Keratinocyte (primary cell): Measurements from ENCODE around the gene SUMF2. TPM values are rescaled to one million over a fixed set of nuclear protein-coding genes. Genes with fewer than 3 reads are reported as not detected.

ENCODE experiments used
- DNase-seq: peaks from one replicate; pipeline ENCODE4 v3.0.0-alpha.2; 2011; ENCODE audit warnings: low read depth, missing footprints, low spot score
- FAIRE-seq: peaks from 2 replicates; lab custom pipeline; 2011; peaks lifted over from hg19 to GRCh38; lab: Jason Lieb, UNC
- H2AFZ ChIP-seq: 2 replicates; pipeline ENCODE4 v1.6.0; 2012; ENCODE audit warnings: low read length, control low read depth, inconsistent platforms; ENCODE audit not compliant: control insufficient read depth
- H3K27ac ChIP-seq: 2 replicates; pipeline ENCODE4 v1.5.1; 2011; ENCODE audit warnings: low read length; ENCODE audit not compliant: control insufficient read depth, insufficient read depth
- H3K27me3 ChIP-seq: 3 replicates; pipeline ENCODE4 v1.6.0; 2011; ENCODE audit warnings: low read length; ENCODE audit not compliant: control insufficient read depth, insufficient read depth; ENCODE audit errors: extremely low read depth
- H3K36me3 ChIP-seq, 2 experiments: 2 replicates in 1 of 2; 3 replicates in 1 of 2; pipeline ENCODE4 v1.5.1; 2011; ENCODE audit warnings: low read length in 2 of 2, mild to moderate bottlenecking in 1 of 2; ENCODE audit not compliant: control insufficient read depth in 2 of 2, insufficient read depth in 2 of 2; ENCODE audit errors: extremely low read depth in 1 of 2
- H3K4me1 ChIP-seq: 3 replicates; pipeline ENCODE4 v1.5.1; 2011; ENCODE audit warnings: low read length; ENCODE audit not compliant: control insufficient read depth, insufficient read depth; ENCODE audit errors: extremely low read depth
- H3K4me2 ChIP-seq: 3 replicates; pipeline ENCODE4 v1.6.0; 2011; ENCODE audit warnings: low read depth, low read length; ENCODE audit not compliant: control insufficient read depth, insufficient read depth; ENCODE audit errors: extremely low read depth
- H3K4me3 ChIP-seq, 3 experiments: fragments of 200-600 bp in 1 of 3; sonication (generic) in 1 of 3; 2 replicates in 2 of 3; 3 replicates in 1 of 3; pipeline ENCODE4 v1.5.1; 2011 to 2016; ENCODE audit warnings: low read length in 3 of 3, mild to moderate bottlenecking in 3 of 3, control low read depth in 2 of 3, inconsistent platforms in 1 of 3, low read depth in 1 of 3, mixed read lengths in 1 of 3, mixed run types in 1 of 3, moderate library complexity in 1 of 3; ENCODE audit not compliant: control insufficient read depth in 2 of 3, insufficient read depth in 2 of 3; ENCODE audit errors: extremely low read depth in 1 of 3
- H3K79me2 ChIP-seq: 2 replicates; pipeline ENCODE4 v1.6.0; 2012; ENCODE audit warnings: low read length; ENCODE audit not compliant: control insufficient read depth, insufficient read depth
- H3K9ac ChIP-seq: 3 replicates; pipeline ENCODE4 v1.6.0; 2011; ENCODE audit warnings: low read length; ENCODE audit not compliant: control insufficient read depth, insufficient read depth; ENCODE audit errors: extremely low read depth
- H3K9me1 ChIP-seq: 3 replicates; pipeline ENCODE4 v1.6.0; 2011; ENCODE audit warnings: low read length; ENCODE audit not compliant: control insufficient read depth, insufficient read depth; ENCODE audit errors: extremely low read depth
- H3K9me3 ChIP-seq: 2 replicates; pipeline ENCODE4 v1.5.1; 2012; ENCODE audit warnings: low read depth, low read length; ENCODE audit not compliant: control insufficient read depth
- H4K20me1 ChIP-seq: 3 replicates; pipeline ENCODE4 v1.6.0; 2011; ENCODE audit warnings: low read length; ENCODE audit not compliant: control insufficient read depth, insufficient read depth; ENCODE audit errors: extremely low read depth
- CTCF ChIP-seq, 3 experiments: IDR thresholded peaks in 1 of 3; conservative IDR thresholded peaks in 1 of 3; optimal IDR thresholded peaks in 1 of 3; 2 replicates in 2 of 3; 3 replicates in 1 of 3; pipeline versions ENCODE3 to v1.5.1; 2011; ENCODE audit warnings: low read length in 3 of 3, mild to moderate bottlenecking in 3 of 3, moderate library complexity in 2 of 3, control low read depth in 1 of 3, inconsistent platforms in 1 of 3; ENCODE audit not compliant: insufficient read depth in 2 of 3; ENCODE audit errors: extremely low read depth in 1 of 3
- EZH2 ChIP-seq: IDR thresholded peaks from one replicate; pipeline ENCODE4 v1.6.1; 2012; ENCODE audit warnings: inconsistent platforms, mild to moderate bottlenecking, low read length, moderate library complexity
- dilution Hi-C: fragments of 300-500 bp; cut with MboI; formaldehyde crosslinking; loops from one replicate; pipeline ENCODE4 v1.7.0; 2020; ENCODE audit warnings: low sequenced_read_pairs; ENCODE audit not compliant: extremely low pct_ligation_motif_present
- polyA plus RNA-seq, 5 experiments: library from polyadenylated mRNA; depleted of rRNA in 3 of 5; stranded (reverse) in 3 of 5; stranded (forward) in 1 of 5; unstranded in 1 of 5; fragments of >200 nt; gene quantifications; 1 replicate in 1 of 5; 2 replicates in 3 of 5; 3 replicates in 1 of 5; pipeline versions ENCODE4 v1.2.1 to v1.2.3, GENCODE V29; 2011 to 2012; ENCODE audit warnings: missing spikeins in 2 of 5, low read depth in 1 of 5, low replicate concordance in 1 of 5

The SUMF2 gene
- polyA plus RNA-seq, 1 donor (not counting 4 experiments of a cell fraction or from before 2014, with no cell fraction given), result 73.8 TPM

DNA sequence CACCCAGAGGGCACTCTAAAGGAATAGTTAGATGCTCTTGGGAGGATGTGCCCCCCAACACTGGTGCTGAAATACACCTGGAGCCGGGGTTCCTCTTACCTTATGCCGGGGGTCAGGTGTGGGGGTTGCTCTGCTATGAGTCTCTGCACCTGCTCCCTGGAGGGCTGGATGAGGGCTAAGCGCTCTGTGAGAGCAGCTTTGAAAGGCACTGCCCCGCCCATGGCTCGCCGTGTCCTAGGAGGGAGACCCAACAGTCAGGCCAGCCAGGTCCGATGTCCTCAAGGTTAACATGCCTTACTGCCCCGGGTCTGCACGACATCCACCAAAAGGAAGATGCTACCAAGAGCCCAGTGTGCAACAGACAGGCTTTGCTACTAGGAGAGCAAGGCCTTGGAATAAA lies 44.6 kb upstream of the SUMF2 start:
- no peak for FAIRE-seq
- TF ChIP-seq CTCF (optimal IDR thresholded peaks at IDR 0.05 in 1 of 3, IDR thresholded peaks at IDR 0.05 in 1 of 3, conservative IDR thresholded peaks at IDR 0.05 in 1 of 3; ENCODE audit: extremely low read depth in 1 of 3, insufficient read depth in 2 of 3, low read length in 3 of 3) (no peak), EZH2 (no peak)
- no peaks in the 10 kb centered on the region for H3K4me1 ChIP-seq
- dilution Hi-C loops, result no loop called here
- H3K4me2 ChIP-seq, result no peak overlapping the region
- H3K27me3 ChIP-seq, result no peaks in the 10 kb centered on the region
- peaks cover 10 to 11% of the 10 kb centered on the region in 2 experiments for H3K36me3 ChIP-seq
- no peaks in the 10 kb centered on the region for H3K79me2 ChIP-seq
- H3K9me3 ChIP-seq, result no peaks in the 10 kb centered on the region
- no peaks in the 10 kb centered on the region for H4K20me1 ChIP-seq
- H2AFZ ChIP-seq, result no peak overlapping the region
- no peaks in the 10 kb centered on the region for H3K9me1 ChIP-seq
- H3K27ac ChIP-seq, result no peak overlapping the region
- no peak overlapping the region for H3K9ac ChIP-seq
- H3K4me3 ChIP-seq, result no peak overlapping the region
- no peak for DNase-seq

DNA sequence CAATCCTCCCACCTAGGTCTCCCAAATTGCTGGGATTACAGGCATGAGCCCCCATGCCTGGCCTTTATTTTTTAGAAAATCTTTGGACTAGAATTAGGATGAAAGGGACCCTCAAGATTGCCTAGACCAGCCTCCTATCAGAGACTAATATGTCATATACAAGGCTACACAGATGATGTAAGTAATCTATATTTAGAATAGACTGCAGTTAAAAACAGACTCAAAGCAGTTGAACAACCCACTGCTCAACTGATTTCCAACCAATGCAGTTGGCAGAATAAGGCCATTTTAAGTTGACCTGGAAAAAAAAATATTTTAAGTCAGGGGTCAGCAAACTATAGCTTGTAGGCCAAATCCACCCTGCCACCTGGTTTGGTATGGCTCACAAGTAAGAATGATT lies 40.6 kb upstream of the SUMF2 start:
- H3K9me3 ChIP-seq, result no peaks in the 10 kb centered on the region
- no peak for TF ChIP-seq EZH2
- TF ChIP-seq CTCF (optimal IDR thresholded peaks at IDR 0.05 in 1 of 3, IDR thresholded peaks at IDR 0.05 in 1 of 3, conservative IDR thresholded peaks at IDR 0.05 in 1 of 3; ENCODE audit: extremely low read depth in 1 of 3, insufficient read depth in 2 of 3, low read length in 3 of 3), result no peak
- no peaks in the 10 kb centered on the region for H3K79me2 ChIP-seq
- H3K27ac ChIP-seq, result no peak overlapping the region
- FAIRE-seq (no peak), DNase-seq (no peak)
- no peaks in the 10 kb centered on the region for H4K20me1 ChIP-seq
- no peaks in the 10 kb centered on the region for H3K9me1 ChIP-seq
- H3K4me3 ChIP-seq, result no peak overlapping the region
- dilution Hi-C loops, result no loop called here
- no peak overlapping the region for H2AFZ ChIP-seq
- peaks cover 10 to 11% of the 10 kb centered on the region in 2 experiments for H3K36me3 ChIP-seq
- H3K4me1 ChIP-seq, result peaks cover 7% of the 10 kb centered on the region
- H3K27me3 ChIP-seq, result no peaks in the 10 kb centered on the region
- H3K9ac ChIP-seq, result no peak overlapping the region
- H3K4me2 ChIP-seq, result no peak overlapping the region
